GM08714 (cell line): Measurements from ENCODE around the gene KLF13.

Experiments
- H3K4me3 ChIP-seq: fragments of 200-500 bp; sonication (Bioruptor generic); 2 replicates; pipeline ENCODE4 v1.5.1; 2014; ENCODE audit warnings: mild to moderate bottlenecking, low read length, inconsistent platforms
- ZNF274 ChIP-seq: IDR thresholded peaks from 2 replicates; pipeline ENCODE4 v1.6.1; 2012; ENCODE audit warnings: mild to moderate bottlenecking, low read depth, low read length

KLF13 gene

GRCh38 chr15:31326156-31326874 lies at the start of gene KLF13:
TSS of gene KLF13 (plus strand) at chr15:31326835. CDS start at chr15:31327213, 378 bp downstream.
- TF ChIP-seq ZNF274 = no peak
- H3K4me3 ChIP-seq = peak within 1 kb of the TSS; percentile 88

DNA sequence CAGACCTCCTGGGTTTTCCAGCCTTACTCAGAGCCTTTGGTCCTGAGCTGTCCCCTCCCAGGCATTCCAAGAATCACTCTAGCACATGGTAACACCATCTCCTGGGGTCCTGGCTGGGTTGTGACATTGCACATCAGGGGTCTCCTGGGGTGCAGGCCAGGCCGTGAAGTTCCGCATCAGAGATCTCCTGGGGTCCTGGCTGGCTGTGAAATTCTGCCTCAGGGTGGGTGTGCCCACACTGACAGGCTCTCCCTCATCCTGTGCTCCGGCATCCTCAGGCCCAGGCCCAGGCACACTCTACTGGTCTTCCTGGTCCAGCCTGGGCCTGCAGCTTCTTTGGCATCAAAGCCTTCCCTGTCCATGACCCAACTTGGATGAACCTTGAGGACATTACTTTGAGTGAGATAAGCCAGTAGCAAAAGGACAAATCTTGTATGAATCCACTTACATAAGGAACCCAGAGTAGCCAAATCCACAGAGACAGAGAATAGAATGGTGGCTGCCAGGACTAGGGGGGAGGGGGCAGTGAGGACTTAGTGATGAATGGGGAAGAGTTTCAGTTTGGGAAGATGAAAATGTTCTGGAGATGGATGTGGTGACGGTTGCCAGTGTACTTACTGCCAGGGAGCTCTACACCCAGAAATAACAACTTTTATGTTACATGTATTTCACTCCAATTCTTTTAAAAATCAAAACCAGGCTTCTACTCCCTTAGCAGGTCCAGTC lies 49.1 kb upstream of the KLF13 start:
- TF ChIP-seq ZNF274 = no peak
- H3K4me3 ChIP-seq = no peak overlapping the region

- no peak overlapping the region for H3K4me3 ChIP-seq
- TF ChIP-seq ZNF274 = no peak
Measured at GRCh38 chr15:31278061-31278445, 48.6 kb upstream of the KLF13 start.

- no peak overlapping the region for H3K4me3 ChIP-seq
- TF ChIP-seq ZNF274 = no peak
Measured at GRCh38 chr15:31278544-31279220, 48.0 kb upstream of the KLF13 start.

DNA sequence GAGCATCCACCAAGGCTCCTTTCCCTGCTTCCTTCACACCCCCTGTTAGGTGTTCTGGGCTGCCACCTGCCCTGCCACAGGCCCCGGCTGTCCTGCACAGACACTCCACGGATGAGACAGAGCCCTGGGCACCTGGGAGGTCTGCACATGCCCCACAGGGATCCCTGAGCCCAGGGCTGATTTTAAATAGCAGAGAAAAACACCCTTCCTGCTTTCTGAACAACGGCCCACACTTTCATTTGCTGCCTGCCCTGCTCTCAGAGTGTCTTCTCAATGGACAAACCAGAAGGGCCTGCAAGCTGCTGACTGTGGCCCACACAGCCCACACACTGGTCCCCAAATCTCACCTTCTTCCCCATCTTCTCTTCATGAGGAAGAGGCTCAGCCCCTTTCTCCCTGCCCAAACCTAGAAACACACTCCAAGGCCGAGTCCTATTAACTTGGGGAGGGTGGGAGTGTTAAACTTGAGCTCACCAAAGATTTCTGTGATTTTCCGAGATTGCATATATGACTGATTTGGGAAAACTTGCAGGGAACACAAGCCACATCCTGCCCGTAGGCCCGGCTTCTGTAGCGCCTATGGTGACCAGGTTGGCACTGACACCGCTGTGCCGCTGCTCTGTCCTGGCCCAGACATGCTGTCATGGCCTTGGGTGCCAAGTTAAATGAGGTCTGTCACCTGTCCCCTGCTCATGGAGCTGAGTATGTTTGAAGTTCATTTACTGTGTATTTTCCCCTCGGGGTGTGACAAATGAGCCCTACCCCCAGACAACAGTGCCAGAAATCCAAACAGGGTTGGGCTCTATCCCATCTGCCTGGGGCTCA lies 47.2 kb upstream of the KLF13 start:
- H3K4me3 ChIP-seq = no peak overlapping the region
- TF ChIP-seq ZNF274 = no peak

DNA sequence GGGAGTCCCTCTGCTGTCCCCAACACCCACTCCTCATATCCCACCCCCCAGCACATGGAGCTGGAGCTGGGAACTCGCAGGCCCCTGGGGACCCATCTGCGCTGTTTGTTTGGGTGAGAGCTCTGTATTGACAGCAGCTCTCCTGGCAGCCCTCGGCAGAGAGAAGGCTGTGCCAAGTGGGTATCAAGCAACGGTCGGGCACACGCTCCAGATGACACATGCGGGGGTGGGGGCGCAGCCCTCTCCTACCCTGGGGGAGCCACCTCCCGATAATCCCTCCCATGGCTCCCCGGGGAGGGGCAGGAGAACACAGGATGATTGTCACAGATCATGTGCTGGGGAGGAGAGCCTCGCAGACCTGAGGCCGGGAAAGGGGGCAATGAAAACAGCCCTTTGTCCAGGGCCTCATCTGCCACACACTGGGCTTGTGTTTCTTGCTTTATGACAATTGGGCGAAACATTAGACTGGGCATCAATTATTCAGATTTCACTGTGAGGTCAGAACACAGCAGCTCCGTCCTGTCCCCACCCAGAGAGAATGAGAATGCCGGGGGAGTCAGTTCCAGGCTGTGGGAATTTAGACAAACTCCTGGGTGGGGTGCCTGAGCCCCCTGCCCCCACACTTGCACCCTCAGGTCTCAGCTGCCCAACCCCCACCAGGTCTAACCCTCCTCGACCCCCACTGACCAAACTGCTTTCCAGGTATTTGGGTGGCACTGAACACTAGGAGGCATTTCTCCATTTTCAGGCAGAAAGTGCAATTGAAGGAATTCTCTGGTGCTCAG lies 46.4 kb upstream of the KLF13 start:
- no peak for TF ChIP-seq ZNF274
- H3K4me3 ChIP-seq = no peak overlapping the region

GRCh38 chr15:31280831-31281216 lies 45.8 kb upstream of the KLF13 start:
- H3K4me3 ChIP-seq = no peak overlapping the region
- no peak for TF ChIP-seq ZNF274

GRCh38 chr15:31283043-31283442 lies 43.6 kb upstream of the KLF13 start:
- H3K4me3 ChIP-seq = no peak overlapping the region
- TF ChIP-seq ZNF274 = no peak

- no peak overlapping the region for H3K4me3 ChIP-seq
- no peak for TF ChIP-seq ZNF274
Measured at GRCh38 chr15:31285772-31286261, 40.8 kb upstream of the KLF13 start.

DNA sequence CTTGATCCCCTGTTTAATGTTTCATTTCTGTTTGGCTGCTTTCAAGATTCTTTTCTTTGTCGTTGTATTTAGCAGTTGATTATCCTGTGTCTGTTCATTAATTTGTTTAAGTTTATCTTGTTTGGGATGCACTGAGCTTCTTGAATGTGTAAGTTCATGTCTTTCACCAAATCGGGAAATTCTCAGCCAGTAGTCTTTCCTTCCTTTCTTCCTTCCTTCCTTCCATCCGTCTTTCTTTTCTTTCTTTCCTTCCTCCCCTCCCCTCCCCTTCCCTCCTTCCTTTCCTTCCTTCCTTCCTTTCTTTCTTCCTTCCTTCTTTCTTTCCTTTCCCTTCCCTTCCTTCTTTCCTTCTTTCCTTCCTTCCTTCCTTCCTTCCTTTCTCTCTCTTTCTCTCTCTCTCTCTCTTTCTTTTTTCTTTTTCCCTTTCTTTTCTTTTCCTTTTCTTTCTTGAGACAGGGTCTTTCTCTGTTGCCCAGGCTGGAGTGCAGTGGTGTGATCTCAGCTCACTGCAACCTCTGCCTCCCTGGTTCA lies 35.5 kb upstream of the KLF13 start:
- TF ChIP-seq ZNF274 = no peak
- no peak overlapping the region for H3K4me3 ChIP-seq

DNA sequence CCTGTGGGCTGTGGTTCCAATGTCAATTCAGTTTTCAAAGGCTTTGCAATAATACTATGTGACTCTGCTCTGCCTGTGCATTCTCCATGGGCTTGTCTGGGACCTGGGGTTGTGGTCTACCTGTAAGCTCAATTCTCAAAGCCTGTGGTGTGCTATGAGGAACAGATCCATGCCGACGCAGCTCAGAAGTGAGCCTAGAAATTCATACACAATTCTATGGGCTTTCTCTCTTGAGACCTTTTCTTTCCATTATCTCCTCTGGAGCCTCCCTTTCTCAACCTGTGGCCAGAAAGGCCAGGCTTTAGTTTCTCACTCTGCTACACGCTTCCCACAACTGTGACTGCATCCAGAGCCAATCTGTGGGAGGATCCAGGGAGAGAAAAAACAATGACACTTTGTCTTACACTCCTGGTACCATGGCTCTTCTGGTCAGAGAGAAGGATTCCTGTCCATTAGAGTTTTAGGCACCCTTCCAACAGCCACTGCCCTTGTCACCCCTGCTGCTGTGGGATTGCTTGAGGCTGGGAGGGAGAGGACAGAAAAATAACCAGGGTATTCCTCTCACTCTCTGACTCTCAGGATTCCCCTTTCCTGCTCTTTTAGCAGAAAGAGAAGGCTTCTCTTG lies 34.1 kb upstream of the KLF13 start:
- H3K4me3 ChIP-seq = no peak overlapping the region
- no peak for TF ChIP-seq ZNF274

GRCh38 chr15:31293655-31294054 lies 33.0 kb upstream of the KLF13 start:
- no peak overlapping the region for H3K4me3 ChIP-seq
- no peak for TF ChIP-seq ZNF274

- no peak for TF ChIP-seq ZNF274
- H3K4me3 ChIP-seq = no peak overlapping the region
Measured at GRCh38 chr15:31294067-31294466, 32.6 kb upstream of the KLF13 start.
